AML-193 (cell line): ENCODE measurements around the gene CCL14.
"Not testable (repeated sequence)": the region's sequence is repeated elsewhere in the genome, so short reads cannot be mapped to it uniquely, and the experiment has no call there.

ENCODE experiments used
- DNase-seq, 2 experiments: peaks; one replicate each; lab custom pipeline; 2025; lab: John Stamatoyannopoulos, UW

CCL14 gene

GRCh38 chr17:35942588-35943186 lies 43.8 kb downstream of the CCL14 start:
- DNase-seq = no peak

GRCh38 chr17:35938492-35938891 lies 48.0 kb downstream of the CCL14 start:
- not testable (repeated sequence) for DNase-seq

DNA sequence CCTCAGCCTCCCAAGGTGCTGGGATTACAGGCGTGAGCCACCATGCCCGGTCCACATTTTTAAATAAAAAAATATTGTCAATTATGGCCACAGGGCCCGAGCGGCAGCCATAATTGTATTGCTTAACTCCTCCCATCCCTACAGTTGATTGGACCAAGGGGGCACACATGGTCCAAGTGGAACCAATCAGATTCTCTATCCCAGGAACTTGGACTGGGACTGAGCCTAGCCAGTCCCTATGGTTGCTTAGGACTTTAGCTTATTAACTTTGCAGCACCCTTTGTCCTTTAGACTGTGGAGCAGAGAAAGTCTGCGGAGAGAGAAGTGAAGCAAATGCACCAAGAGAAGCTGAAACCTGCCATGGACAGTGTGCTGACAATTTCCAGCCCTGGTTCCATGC lies 50.5 kb downstream of the CCL14 start:
- DNase-seq = no peak

DNA sequence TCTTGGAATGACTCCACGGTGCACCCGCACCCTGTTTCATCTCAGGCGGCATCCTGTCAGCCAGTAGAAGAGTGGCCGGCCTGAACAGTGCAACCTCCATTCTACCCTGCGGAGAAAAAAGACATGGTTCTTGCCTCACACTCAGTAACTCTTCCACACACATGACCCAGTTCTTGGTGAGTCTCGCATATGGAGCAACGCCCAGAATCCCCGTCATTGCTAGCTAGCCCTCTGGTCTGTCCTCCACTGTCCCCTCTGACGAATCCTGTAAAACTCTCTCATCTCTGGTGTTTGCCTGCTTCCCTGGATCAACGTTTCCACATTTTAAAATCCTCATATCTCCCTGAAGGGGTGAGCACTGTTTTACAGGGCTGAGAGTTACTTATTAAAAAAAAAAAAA lies 51.8 kb downstream of the CCL14 start:
- no peak for DNase-seq
